IPS DF 6.9 (cell line): Measurements from ENCODE around the gene KRTAP10-11.

Experiments used
- DNase-seq: peaks from one replicate; pipeline ENCODE4 v3.0.0-alpha.2; 2013; ENCODE audit warnings: low read depth, low spot score
- H3K27ac ChIP-seq: one replicate; pipeline ENCODE4 v1.5.1; 2013; ENCODE audit warnings: low read length, control low read depth
- H3K27me3 ChIP-seq: 2 replicates; pipeline ENCODE4 v1.6.1; 2013; ENCODE audit warnings: mild to moderate bottlenecking, low read length; ENCODE audit not compliant: control insufficient read depth, insufficient read depth
- H3K36me3 ChIP-seq: 2 replicates; pipeline ENCODE4 v1.6.1; 2013; ENCODE audit warnings: low read length; ENCODE audit not compliant: control insufficient read depth, insufficient read depth
- H3K4me1 ChIP-seq: 2 replicates; pipeline ENCODE4 v1.6.1; 2013; ENCODE audit warnings: low read length; ENCODE audit not compliant: control insufficient read depth, insufficient read depth
- H3K4me3 ChIP-seq: 2 replicates; pipeline ENCODE4 v1.5.1; 2013; ENCODE audit warnings: mild to moderate bottlenecking, low read length
- H3K9me3 ChIP-seq: 2 replicates; pipeline ENCODE4 v1.6.1; 2013; ENCODE audit warnings: low read length, inconsistent platforms; ENCODE audit not compliant: control insufficient read depth, insufficient read depth
- WGBS: extraction: QIAGEN DNeasy Blood & Tissue Kit; methylation state at CpG from one replicate; pipeline ENCODE4 v1.1.7; 2013; ENCODE audit warnings: mixed read lengths, missing lambda C conversion rate; ENCODE audit not compliant: insufficient read length, insufficient coverage; 5-methylcytosine and 5-hydroxymethylcytosine counted together

Gene KRTAP10-11

DNA sequence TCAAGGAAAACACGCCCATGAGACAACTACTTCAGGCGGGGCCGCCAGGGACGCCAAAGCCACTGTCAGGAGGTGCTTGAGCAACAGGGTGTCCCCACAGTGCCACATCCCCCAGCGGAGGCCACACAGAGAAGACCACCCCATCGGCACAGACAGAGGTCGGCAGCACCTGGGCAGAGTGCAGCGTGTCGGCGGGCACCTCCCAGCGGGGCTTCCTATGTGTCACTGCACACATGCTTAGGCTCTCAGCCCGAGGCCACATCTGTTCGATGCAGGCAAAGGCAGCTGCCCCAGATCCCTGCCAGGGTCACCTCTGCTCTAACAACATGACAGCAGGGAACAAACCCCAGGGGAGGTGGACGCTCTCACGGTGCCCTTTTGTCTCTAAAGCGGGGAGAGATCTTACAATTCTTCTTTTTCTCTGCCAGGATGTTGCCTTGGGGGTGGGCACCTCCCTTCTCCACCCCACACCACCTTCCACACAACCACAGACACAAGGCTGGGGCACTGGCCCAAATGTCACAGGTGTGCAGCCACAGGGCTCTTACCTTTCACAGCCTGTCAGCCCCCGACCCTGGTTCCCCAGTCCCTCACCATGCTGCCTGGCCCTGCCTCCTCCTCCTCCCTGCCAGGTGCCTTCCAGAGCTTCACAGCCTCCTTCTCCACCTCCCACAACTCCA, 30.2 kb upstream of the KRTAP10-11 start:
- no peaks in the 10 kb centered on the region for H3K36me3 ChIP-seq
- no peaks in the 10 kb centered on the region for H3K9me3 ChIP-seq
- H3K4me1 ChIP-seq, result no peaks in the 10 kb centered on the region; the same call in 1 of the 2 replicates
- H3K4me3 ChIP-seq, result no peak overlapping the region
- H3K27me3 ChIP-seq, result no peaks in the 10 kb centered on the region
- no CpG with 5 or more reads among the region's 17 CpGs for WGBS
- no peak for DNase-seq
- no peak overlapping the region for H3K27ac ChIP-seq

DNA sequence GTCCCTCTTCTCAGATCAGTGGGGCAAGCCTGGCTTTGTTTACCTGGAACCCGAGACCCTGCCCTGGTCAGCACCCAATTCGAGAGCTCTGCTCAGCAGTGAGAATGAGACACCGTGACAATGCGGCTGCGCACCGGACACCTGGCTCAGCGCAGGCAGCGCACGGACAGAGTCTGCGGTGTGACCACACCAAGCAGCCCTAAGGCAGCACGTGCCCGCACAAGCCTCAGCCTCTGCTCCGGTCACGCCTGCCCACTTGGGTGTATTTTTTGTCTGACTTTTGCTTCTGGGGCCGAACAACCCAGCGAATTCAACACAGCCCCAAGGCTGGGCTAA, 29.7 kb upstream of the KRTAP10-11 start:
- H3K27me3 ChIP-seq, result no peaks in the 10 kb centered on the region
- no peak overlapping the region for H3K27ac ChIP-seq
- H3K4me1 ChIP-seq, result no peaks in the 10 kb centered on the region; the same call in 1 of the 2 replicates
- DNase-seq, result no peak
- no peaks in the 10 kb centered on the region for H3K36me3 ChIP-seq
- H3K9me3 ChIP-seq, result no peaks in the 10 kb centered on the region
- no CpG with 5 or more reads among the region's 16 CpGs for WGBS
- no peak overlapping the region for H3K4me3 ChIP-seq

DNA sequence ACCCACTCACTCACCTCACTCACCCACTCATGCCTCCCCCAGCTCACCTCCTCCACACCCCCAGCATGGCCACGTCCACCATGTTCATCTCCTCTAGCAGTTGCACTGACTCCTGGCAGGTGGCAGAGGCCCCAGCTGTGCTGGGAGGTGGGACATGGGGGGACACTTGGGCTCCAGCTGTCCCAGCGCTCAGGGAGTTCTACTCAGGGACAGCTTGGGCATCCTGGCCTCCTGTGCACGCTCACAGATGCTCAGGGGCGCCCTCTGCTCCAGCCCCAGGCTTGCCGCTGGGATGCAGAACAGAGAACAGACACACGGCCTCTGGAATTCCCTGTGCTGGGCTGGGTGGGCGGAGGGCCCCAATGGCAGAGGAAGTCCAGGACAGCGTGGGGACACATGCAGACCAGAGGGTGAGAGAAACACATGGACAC, 29.1 kb upstream of the KRTAP10-11 start:
- no peaks in the 10 kb centered on the region for H3K36me3 ChIP-seq
- H3K4me1 ChIP-seq, result no peaks in the 10 kb centered on the region; the same call in 1 of the 2 replicates
- DNase-seq, result no peak
- no peaks in the 10 kb centered on the region for H3K27me3 ChIP-seq
- WGBS, result no CpG with 5 or more reads among the region's 8 CpGs
- no peaks in the 10 kb centered on the region for H3K9me3 ChIP-seq
- H3K4me3 ChIP-seq, result no peak overlapping the region
- no peak overlapping the region for H3K27ac ChIP-seq

DNA sequence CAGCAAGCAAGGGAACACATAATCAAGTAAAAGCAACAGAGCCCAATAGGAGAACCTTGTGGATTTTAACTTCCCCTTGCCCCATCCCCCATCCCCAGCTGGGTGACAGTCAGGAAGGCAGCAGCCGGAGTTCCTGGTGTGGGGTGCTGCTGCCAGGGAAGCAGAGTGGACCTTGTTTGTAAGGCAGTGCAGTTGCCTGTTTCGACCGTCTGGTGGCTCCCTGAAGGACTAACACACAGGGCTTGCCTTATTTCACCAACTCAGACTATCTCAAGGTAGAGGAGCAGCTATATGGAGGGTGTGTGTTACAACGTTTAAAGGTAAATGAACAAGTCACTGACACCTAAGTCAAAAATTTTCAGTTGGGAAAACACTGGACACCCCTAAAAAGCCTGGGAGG, 27.7 kb upstream of the KRTAP10-11 start:
- Histone ChIP-seq H3K27me3 (no peaks in the 10 kb centered on the region), H3K9me3 (0 out of 2 replicates have a peak, but pooled peaks cover 2% of the 10 kb centered on the region), H3K36me3 (no peaks in the 10 kb centered on the region), H3K27ac (no peak overlapping the region), H3K4me1 (no peaks in the 10 kb centered on the region; the same call in 1 of the 2 replicates), H3K4me3 (no peak overlapping the region)
- WGBS, result no CpG with 5 or more reads among the region's 4 CpGs
- DNase-seq, result no peak

DNA sequence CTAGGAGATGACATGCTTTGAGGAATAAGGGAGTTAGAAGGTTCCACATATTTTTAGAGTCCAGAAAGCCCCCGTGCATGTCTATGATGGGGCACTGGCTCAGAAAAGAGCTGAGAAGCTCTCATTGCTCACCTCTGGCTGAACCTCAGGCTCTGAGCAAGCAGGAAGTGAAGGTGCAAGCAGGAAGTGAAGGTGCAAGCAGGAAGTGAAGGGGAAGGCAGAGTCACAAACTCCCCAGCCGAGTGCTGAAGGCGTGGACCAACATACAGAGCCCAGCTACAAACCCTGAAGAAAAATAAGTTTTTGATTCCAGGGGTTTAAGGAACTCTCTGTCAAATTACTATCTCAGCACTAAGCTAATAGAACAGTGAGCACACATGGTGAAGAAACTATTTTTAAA, 27.3 kb upstream of the KRTAP10-11 start:
- H3K27ac ChIP-seq, result no peak overlapping the region
- no peaks in the 10 kb centered on the region for H3K36me3 ChIP-seq
- no CpG with 5 or more reads among the region's 3 CpGs for WGBS
- H3K4me3 ChIP-seq, result no peak overlapping the region
- no peaks in the 10 kb centered on the region; the same call in 1 of the 2 replicates for H3K4me1 ChIP-seq
- no peak for DNase-seq
- H3K9me3 ChIP-seq, result 0 out of 2 replicates have a peak, but pooled peaks cover 2% of the 10 kb centered on the region
- no peaks in the 10 kb centered on the region for H3K27me3 ChIP-seq

DNA sequence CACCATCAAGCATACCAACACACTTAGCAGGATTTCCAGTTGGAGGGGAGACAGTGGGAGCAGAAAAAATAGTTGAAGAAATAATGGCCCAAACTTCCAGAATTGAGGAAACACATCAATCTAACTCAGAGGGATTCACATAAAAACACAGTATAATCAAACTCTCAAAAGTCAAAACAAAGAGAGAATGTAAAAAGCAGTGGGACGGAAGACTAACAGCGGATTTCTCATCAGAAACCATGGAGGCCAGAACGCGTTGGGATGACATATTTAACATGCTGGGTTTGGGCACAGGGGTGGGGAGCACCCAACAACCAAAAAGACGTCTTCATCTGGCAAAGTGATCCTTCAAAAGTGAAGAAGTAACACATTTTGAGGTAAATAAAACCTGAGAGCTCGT, 26.3 kb upstream of the KRTAP10-11 start:
- 0 out of 2 replicates have a peak, but pooled peaks cover 2% of the 10 kb centered on the region for H3K9me3 ChIP-seq
- no peaks in the 10 kb centered on the region; the same call in 1 of the 2 replicates for H3K4me1 ChIP-seq
- H3K36me3 ChIP-seq, result no peaks in the 10 kb centered on the region
- H3K27ac ChIP-seq, result no peak overlapping the region
- H3K27me3 ChIP-seq, result no peaks in the 10 kb centered on the region
- H3K4me3 ChIP-seq, result no peak overlapping the region
- DNase-seq, result no peak
- no CpG with 5 or more reads among the region's 6 CpGs for WGBS

DNA sequence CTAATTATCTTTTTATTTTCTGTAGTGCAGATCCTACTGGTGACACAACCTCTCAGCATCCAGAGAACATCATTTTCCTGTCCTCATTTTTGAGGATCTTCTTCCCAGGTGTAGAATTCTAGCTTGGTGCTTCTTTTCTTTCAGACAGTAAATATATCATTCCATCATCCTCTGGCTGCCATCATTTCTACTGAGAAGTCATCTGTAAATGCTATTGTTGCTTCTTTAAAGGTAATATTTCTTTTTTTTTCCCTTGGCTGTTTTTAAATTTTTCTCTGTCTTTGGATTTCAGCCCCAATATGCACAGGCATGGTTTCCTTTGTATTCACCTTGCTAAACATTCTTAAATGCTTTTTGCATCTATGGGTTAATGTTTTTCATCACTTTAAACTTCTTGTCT, 22.6 kb upstream of the KRTAP10-11 start:
- DNase-seq, result no peak
- H3K27me3 ChIP-seq, result no peaks in the 10 kb centered on the region
- H3K9me3 ChIP-seq, result 0 out of 2 replicates have a peak, but pooled peaks cover 2% of the 10 kb centered on the region
- no peak overlapping the region for H3K4me3 ChIP-seq
- no peak overlapping the region for H3K27ac ChIP-seq
- no peaks in the 10 kb centered on the region for H3K4me1 ChIP-seq
- no peaks in the 10 kb centered on the region for H3K36me3 ChIP-seq

DNA sequence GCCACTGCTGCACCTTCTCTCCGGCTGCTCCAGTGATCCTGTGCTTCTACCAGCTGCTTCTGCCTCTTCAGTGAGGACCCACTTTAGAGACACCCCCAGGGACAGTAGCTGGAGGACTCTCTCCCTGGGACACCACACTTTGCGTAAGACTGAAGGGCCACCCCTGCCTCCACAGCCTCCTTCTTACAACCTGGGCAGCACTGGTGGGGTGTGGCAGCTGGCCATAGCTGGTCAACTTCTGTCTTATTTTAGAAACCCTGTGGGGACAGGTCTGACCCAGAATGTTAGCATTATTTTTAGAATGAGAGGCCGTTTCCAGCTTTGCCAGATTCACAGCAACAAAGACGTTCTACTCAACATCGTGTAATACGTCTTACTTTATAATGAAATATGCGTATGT, 20.5 kb upstream of the KRTAP10-11 start:
- Histone ChIP-seq H3K9me3 (0 out of 2 replicates have a peak, but pooled peaks cover 2% of the 10 kb centered on the region), H3K4me3 (no peak overlapping the region), H3K36me3 (no peaks in the 10 kb centered on the region), H3K27me3 (no peaks in the 10 kb centered on the region), H3K4me1 (no peaks in the 10 kb centered on the region), H3K27ac (no peak overlapping the region)
- WGBS, result no CpG with 5 or more reads among the region's 7 CpGs
- DNase-seq, result no peak

DNA sequence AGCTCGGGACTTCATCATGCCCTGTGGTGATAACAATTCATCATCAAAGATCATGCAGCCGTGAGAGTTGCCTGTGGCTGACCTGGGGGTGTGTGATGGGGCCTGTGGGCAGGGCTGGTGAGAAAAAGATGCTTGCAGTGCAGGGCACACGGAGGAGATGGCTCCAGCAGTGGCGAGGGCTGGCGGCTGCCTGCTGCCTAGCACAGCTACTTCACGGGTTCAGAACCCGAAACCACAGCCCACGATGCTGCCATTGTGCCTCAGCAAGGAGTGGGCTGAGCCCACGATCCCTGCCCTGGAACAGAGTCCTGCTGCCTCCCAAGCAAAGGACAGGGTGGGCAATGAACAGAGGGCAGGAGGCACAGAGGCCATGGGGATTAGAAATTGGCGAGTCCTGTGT, 20.0 kb upstream of the KRTAP10-11 start:
- no CpG with 5 or more reads among the region's 10 CpGs for WGBS
- H3K27me3 ChIP-seq, result no peaks in the 10 kb centered on the region
- H3K4me3 ChIP-seq, result no peak overlapping the region
- H3K36me3 ChIP-seq, result no peaks in the 10 kb centered on the region
- DNase-seq, result no peak
- 0 out of 2 replicates have a peak, but pooled peaks cover 2% of the 10 kb centered on the region for H3K9me3 ChIP-seq
- H3K27ac ChIP-seq, result no peak overlapping the region
- no peaks in the 10 kb centered on the region for H3K4me1 ChIP-seq

DNA sequence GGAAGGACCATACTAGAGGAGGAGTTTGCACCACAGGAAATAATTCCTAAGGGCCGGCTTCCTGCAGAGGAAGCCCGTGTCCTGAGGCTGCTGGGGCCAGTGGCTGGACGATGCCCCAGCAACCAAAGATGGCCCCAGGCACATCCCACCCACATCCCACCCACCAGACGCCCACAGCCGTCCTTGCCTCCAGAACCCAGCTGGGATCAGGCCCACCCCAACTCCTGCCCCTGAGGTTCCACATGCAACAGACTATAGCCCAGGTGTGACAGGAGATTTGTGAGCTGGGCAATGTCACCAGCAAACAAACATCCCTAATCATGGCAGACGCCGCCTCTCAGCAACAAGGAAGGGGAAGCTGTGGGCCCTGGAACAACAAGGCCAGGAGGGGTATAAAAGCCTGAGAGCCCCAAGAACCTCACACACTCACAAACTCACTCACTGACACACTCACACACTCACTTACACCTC, 19.5 kb upstream of the KRTAP10-11 start, which contains the start of gene KRTAP10-9:
KRTAP10-9 (plus strand) TSS at position 421 of the 471 bp plus-strand sequence. CDS start 79 bp downstream, outside the sequence.
- Histone ChIP-seq H3K9me3 (0 out of 2 replicates have a peak, but pooled peaks cover 2% of the 10 kb centered on the region), H3K27me3 (no peaks in the 10 kb centered on the region), H3K4me1 (no peaks in the 10 kb centered on the region), H3K27ac (no peak within 1 kb of the TSS), H3K4me3 (no peak within 1 kb of the TSS), H3K36me3 (no peaks in the 10 kb centered on the region)
- no peak for DNase-seq
- WGBS, result no CpG with 5 or more reads among the region's 7 CpGs
